Adrenal gland (tissue), 12 donors: ENCODE results near the gene TENT4A. TPM values are rescaled to one million over a fixed set of nuclear protein-coding genes. Genes with fewer than 3 reads are reported as not detected.

ENCODE experiments used
- DNase-seq, 7 donors: peaks; one replicate each; pipeline ENCODE4 v3.0.0-alpha.2; 2019 to 2020
- H3K27ac ChIP-seq, 5 donors: fragments of 200-600 bp; sonication (generic) in 4 of 5; 1 replicate in 3 of 5; 2 replicates in 2 of 5; pipeline versions ENCODE4 v1.5.1 to v1.8.0; 2016 to 2020; ENCODE audit warnings: mild to moderate bottlenecking in 1 of 5
- H3K27me3 ChIP-seq: fragments of 200-600 bp; 2 replicates; pipeline ENCODE4 v1.8.0; 2021
- H3K36me3 ChIP-seq, 2 donors: fragments of 200-600 bp; replicated peaks in 1 of 2; 1 replicate in 1 of 2; 2 replicates in 1 of 2; pipeline versions ENCODE4 v1.5.1 to v1.8.0; 2018 to 2022
- H3K4me1 ChIP-seq, 2 donors: fragments of 200-600 bp; replicated peaks in 1 of 2; 1 replicate in 1 of 2; 2 replicates in 1 of 2; pipeline versions ENCODE4 v1.5.1 to v1.8.0; 2018 to 2021
- H3K4me3 ChIP-seq, 4 donors: fragments of 200-600 bp; sonication (generic) in 3 of 4; one replicate each; pipeline ENCODE4 v1.5.1; 2016 to 2018
- H3K9me3 ChIP-seq, 3 donors: fragments of 200-600 bp; sonication (generic) in 1 of 3; replicated peaks in 1 of 3; 1 replicate in 2 of 3; 2 replicates in 1 of 3; pipeline versions ENCODE4 v1.5.1 to v1.8.0; 2016 to 2021
- CTCF ChIP-seq, 6 experiments: fragments of 450-650 bp in 4 of 6; fragments of 200-600 bp in 2 of 6; sonication (generic) in 1 of 6; IDR thresholded peaks; 1 replicate in 5 of 6; 2 replicates in 1 of 6; pipeline versions ENCODE4 v1.5.1 to v1.8.0; 2016 to 2021; ENCODE audit warnings: antibody characterized with exemption in 6 of 6, mild to moderate bottlenecking in 2 of 6, moderate library complexity in 1 of 6
- POLR2A ChIP-seq, 2 donors: fragments of 450-650 bp; IDR thresholded peaks; one replicate each; pipeline ENCODE4 v1.6.1; 2017; ENCODE audit warnings: antibody characterized with exemption in 2 of 2, mild to moderate bottlenecking in 2 of 2, moderate library complexity in 1 of 2
- WGBS, 4 donors: extraction: QIAGEN DNeasy Blood & Tissue Kit in 2 of 4; methylation state at CpG; one replicate each; pipeline versions ENCODE4 v1.1.5 to v1.1.7; 2013 to 2017; 5-methylcytosine and 5-hydroxymethylcytosine counted together
- intact Hi-C, 2 donors: fragments of 100-400 bp; cut with DNase I; formaldehyde crosslinking; loops; one replicate each; pipeline versions ENCODE4 v1.14.1 to v1.15.0; 2022 to 2023
- polyA plus RNA-seq, 3 donors: library from polyadenylated mRNA; stranded (reverse); fragments of 200-250 nt in 2 of 3; fragments of 350-450 nt in 1 of 3; fragmentation: Illumina TruSeq in 1 of 3; extraction: RNeasy Lipid Tissue Mini Kit (QIAGEN cat#74804) in 1 of 3; gene quantifications; one replicate each; pipeline ENCODE4 v1.2.3, GENCODE V29; 2013 to 2014
- total RNA-seq, 9 donors: library from RNA; depleted of rRNA in 4 of 9; stranded (reverse); fragments of >200 nt in 4 of 9; fragments of 120-200 nt in 1 of 9; fragmentation: NEBNext Ultra II Directional in 1 of 9; extraction: Animal tissue kit (Norgen Biotek cat#: 25700) in 1 of 9; gene quantifications; one replicate each; pipeline versions ENCODE4 v1.1.0 to v1.2.4, GENCODE V29; 2013 to 2023
- donor health status: healthy with polysubstance abuse.
- donor health status: Bipolar disorder and iron deficiency.
- donor health status: DM: yes; HTN: yes; CAD: no.
- donor health status: DM: no; HTN: no; CAD: no.
- donor health status: DM: no; HTN: no; CAD: no.
- donor health status: DM: yes; HTN: yes; CAD: no.

Gene TENT4A
- total and polyA plus RNA-seq, 12 donors: 9.1 to 24.4 (median 14.4) TPM

GRCh38 chr5:6673031-6673430, 40.2 kb upstream of the TENT4A start:
- no peak overlapping the region for H3K4me3 ChIP-seq
- H3K4me1 ChIP-seq: no peaks in the 10 kb centered on the region
- TF ChIP-seq CTCF (IDR thresholded peaks at IDR 0.05): no peak
- TF ChIP-seq POLR2A (IDR thresholded peaks at IDR 0.05): no peak
- intact Hi-C loops: no loop called here
- DNase-seq: no peak
- no peak overlapping the region for H3K27ac ChIP-seq
- WGBS, 4 donors: 82 to 91% (median 84%) methylated on average over 5 of the region's 5 CpGs
- no peaks in the 10 kb centered on the region for H3K9me3 ChIP-seq
- H3K27me3 ChIP-seq: no peaks in the 10 kb centered on the region
- no peaks in the 10 kb centered on the region for H3K36me3 ChIP-seq

- no peak for DNase-seq
- intact Hi-C loops: no loop called here
- no peak for TF ChIP-seq CTCF (IDR thresholded peaks at IDR 0.05)
- no peak for TF ChIP-seq POLR2A (IDR thresholded peaks at IDR 0.05)
- H3K27me3 ChIP-seq: no peaks in the 10 kb centered on the region
- no peak overlapping the region for H3K4me3 ChIP-seq
- no peak overlapping the region for H3K27ac ChIP-seq
- WGBS, 4 donors: 87 to 94% (median 90%) methylated on average over 1 of the region's 1 CpG
- H3K9me3 ChIP-seq: no peaks in the 10 kb centered on the region
- no peaks in the 10 kb centered on the region for H3K4me1 ChIP-seq
- no peaks in the 10 kb centered on the region for H3K36me3 ChIP-seq
Observed at GRCh38 chr5:6673963-6674362, 39.3 kb upstream of the TENT4A start.

GRCh38 chr5:6674421-6674820, 38.8 kb upstream of the TENT4A start:
- WGBS, 4 donors: 85 to 98% (median 93%) methylated on average over 3 of the region's 3 CpGs
- Histone ChIP-seq H3K4me1 (no peaks in the 10 kb centered on the region), H3K36me3 (no peaks in the 10 kb centered on the region)

GRCh38 chr5:6674886-6675285, 38.3 kb upstream of the TENT4A start:
- DNase-seq: no peak
- Histone ChIP-seq H3K27ac (no peak overlapping the region), H3K36me3 (no peaks in the 10 kb centered on the region), H3K27me3 (no peaks in the 10 kb centered on the region), H3K4me3 (no peak overlapping the region), H3K9me3 (no peaks in the 10 kb centered on the region), H3K4me1 (no peaks in the 10 kb centered on the region)
- TF ChIP-seq CTCF (IDR thresholded peaks at IDR 0.05) (no peak), POLR2A (IDR thresholded peaks at IDR 0.05) (no peak)
- 86 to 96% (median 93%) methylated on average over 9 to 10 of the region's 10 CpGs for WGBS, 4 donors
- intact Hi-C loops: no loop called here

More at GRCh38 chr5:6674421-6674820, 38.8 kb upstream of the TENT4A start:
- DNase-seq: no peak
- intact Hi-C loops: no loop called here
- H3K27me3 ChIP-seq: no peaks in the 10 kb centered on the region
- TF ChIP-seq CTCF (IDR thresholded peaks at IDR 0.05) (no peak), POLR2A (IDR thresholded peaks at IDR 0.05) (no peak)
- H3K9me3 ChIP-seq: no peaks in the 10 kb centered on the region
- H3K4me3 ChIP-seq: no peak overlapping the region
- no peak overlapping the region for H3K27ac ChIP-seq
